Ramos (cell line): ENCODE data around the gene COMTD1.

Experiments
- in situ Hi-C: fragments of 300-500 bp; cut with MboI; formaldehyde crosslinking; loops from one replicate; pipeline ENCODE4 v1.14.3; 2022; ENCODE audit warnings: low sequenced_read_pairs; ENCODE audit not compliant: unreplicated experiment

Gene COMTD1

GRCh38 chr10:75235375-75236177 lies at the start of gene COMTD1:
TSS of gene COMTD1 (minus strand) at chr10:75235957. CDS start at chr10:75235928, 29 bp downstream.
- in situ Hi-C loops, result loop anchor here (25.0 kb wide), 1 partner anchor 973 kb away; no protein-coding TSS in a partner anchor

GRCh38 chr10:75283671-75284470 lies 48.1 kb upstream of the COMTD1 start:
- in situ Hi-C loops, result no loop called here

GRCh38 chr10:75283078-75283670 lies 47.4 kb upstream of the COMTD1 start:
- in situ Hi-C loops, result no loop called here

GRCh38 chr10:75281974-75282373 lies 46.2 kb upstream of the COMTD1 start:
- in situ Hi-C loops, result no loop called here

DNA sequence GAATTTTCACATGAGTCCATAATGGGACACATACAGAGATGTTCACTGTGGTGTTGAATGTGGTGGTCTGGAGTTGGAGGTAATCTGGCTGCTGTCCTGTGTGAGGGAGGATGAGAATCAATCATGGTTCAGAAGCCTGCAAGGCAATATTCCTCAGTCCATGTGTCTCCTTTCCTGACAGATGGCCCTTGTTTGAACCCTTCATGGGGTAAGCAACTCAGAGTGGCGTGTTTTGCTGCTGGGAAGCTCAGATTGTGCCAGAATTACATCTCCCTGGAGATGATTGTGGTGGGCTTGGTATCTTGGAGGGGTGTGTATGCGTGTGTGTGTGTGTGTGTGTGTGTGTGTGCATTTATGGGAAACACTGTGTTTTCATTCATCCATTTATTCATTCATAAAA lies 44.5 kb upstream of the COMTD1 start:
- in situ Hi-C loops, result no loop called here

GRCh38 chr10:75276069-75276872 lies 40.5 kb upstream of the COMTD1 start:
- in situ Hi-C loops, result no loop called here

DNA sequence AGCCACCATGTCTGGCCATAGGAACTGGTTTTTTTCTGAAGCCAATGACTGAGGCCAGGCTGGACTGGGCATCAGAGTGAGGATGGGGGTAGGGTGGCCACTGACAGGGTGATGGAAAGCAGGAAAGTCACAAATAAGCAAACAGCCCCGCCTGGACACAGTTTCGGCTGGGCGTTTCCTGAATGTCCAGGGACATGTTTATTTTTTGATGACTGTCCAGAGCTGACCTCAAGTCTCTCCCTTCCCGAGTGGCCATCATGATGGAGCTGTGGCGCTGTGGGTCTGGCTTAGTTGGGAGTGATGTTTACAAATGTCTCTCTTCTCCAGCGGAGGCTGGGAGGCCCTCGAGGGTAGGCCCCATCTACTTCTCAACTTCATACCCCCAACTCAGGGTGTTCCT lies 37.1 kb upstream of the COMTD1 start:
- in situ Hi-C loops, result no loop called here

DNA sequence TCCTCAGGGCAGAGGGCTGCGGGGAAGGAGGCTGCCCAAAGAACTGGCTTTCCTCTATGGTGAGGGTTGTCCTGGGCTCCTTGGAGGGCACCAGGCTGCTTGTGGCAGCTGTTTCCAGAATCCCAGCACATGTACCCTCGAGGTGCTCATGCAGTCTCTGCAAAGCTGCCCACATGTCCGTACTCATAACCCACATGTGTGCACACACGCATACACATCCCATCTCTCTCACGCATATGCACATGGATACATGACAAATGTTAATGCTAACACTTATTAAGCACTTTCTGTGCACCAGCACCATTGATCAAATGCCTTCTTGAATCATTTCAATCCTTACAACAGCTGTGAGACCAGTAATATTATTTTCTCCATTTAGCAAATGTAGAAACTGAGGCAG lies 36.3 kb upstream of the COMTD1 start:
- in situ Hi-C loops, result no loop called here

GRCh38 chr10:75269605-75270004 lies 33.8 kb upstream of the COMTD1 start:
- in situ Hi-C loops, result no loop called here

GRCh38 chr10:75266945-75267344 lies 31.2 kb upstream of the COMTD1 start:
- in situ Hi-C loops, result no loop called here

DNA sequence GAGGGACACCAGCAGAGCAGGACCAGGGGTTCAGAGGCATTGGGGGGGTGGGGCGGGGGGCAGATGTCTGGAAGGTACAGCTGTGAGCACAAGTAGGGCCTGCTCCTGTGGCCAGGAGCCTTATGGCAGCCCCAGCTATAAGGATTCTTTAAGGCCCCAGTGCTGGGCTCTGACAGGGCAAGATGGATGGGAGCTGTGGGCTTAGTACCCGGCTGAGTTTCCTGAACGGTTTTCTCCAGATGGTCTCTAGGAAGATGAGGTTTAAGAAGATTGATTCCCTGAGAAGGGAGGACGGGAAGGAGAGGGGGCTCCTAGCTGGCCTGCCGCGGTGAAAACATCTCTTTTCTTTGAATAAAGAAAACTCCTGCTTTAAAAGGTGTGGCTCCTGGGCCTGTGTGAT lies 30.1 kb upstream of the COMTD1 start:
- in situ Hi-C loops, result no loop called here

DNA sequence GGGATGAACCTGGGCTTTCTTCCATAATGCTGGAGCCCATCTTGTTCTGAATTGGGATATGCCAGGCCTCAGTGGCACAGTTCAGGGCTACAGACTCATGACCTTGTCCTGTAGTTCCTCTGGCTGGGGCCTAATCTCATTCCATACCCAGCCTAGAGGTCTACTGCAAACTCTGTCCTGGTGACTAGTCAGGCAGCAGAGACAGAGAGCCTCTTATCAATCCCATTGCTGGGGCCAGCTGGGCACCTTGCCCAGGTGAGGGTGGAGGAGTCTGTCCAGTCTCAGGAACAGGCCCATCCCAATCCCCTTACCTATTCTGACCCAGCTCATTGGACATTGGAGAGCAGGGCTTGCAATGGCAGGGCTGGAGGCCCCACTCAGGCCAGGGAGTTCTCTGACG lies 28.0 kb upstream of the COMTD1 start:
- in situ Hi-C loops, result no loop called here

DNA sequence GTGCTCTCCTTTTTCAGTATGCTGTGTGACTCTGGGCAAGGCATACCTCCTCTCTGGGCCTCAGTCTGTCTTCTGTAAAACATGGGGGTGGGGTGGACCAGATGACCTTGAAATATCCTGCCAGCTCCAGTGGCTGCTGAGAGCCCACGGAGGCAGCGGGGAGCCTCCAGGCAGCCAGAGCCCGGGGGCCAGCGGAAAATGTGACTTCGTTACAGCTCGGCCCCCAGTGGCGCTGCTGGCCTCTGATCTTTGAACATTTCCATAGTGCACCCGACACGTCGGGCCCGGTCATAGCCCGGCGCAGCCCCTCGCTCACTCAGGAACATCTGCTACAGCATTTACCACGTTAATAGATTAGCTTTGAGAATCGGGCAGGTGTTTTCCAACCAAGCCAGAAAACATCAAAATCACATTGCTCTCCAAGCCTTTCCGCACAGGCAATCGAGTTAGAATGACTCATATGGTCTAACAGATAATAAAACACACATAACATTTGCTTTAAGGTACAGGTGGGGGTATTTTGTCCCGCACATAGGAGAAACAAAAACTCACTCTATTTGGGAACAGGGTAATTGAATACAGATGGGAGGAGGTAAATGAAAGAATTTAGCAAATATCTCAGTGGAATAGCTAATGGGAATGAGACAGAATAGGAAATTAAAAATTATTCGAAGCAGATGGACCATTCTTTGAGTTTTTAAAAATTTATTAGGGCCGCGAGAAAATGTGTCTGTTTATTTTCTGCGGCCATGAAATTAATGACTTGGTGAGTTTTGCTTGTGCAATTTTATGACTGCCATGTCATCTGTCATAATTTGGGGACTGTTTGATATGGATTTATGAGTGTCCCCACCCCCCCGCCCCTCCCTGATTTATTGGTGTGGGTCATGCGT lies 26.3 kb upstream of the COMTD1 start:
- in situ Hi-C loops, result no loop called here

DNA sequence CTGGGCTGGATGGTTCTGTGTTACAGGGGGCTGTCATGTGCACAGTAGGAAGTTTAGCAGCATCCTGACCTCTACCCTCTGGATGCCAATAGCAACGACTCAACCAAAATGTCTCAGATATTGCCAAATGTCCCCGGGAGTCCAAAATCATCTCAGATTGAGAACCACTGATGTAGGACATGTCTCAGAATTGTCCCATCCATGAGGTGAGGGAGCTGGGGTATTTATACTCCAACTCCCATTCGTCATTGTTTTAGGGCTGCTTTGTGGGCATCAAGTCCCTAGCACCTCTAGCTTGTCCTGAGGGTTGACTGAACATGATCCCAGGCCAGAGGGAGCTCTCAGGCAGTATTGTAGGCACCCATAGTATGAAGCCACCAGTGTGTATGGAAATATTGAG lies 25.2 kb upstream of the COMTD1 start:
- in situ Hi-C loops, result no loop called here

DNA sequence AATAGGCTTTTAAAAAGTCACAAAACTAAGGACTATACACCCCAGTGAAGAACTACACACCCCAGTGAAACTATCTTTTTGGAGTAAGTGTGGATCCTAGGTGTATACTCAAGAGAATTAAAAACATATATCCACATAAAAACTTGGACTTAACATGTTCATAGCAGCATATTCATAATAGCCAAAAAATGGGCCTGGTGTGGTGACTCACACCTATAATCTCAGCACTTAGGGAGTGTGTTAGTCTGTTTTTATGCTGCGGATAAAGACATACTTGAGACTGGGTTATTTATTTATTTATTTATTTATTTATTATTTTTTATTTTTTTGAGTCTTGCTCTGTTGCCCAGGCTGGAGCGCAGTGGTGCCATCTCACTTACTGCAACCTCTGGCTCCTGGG lies 19.0 kb upstream of the COMTD1 start:
- in situ Hi-C loops, result no loop called here

GRCh38 chr10:75253281-75254220 lies 17.8 kb upstream of the COMTD1 start:
- in situ Hi-C loops, result no loop called here

DNA sequence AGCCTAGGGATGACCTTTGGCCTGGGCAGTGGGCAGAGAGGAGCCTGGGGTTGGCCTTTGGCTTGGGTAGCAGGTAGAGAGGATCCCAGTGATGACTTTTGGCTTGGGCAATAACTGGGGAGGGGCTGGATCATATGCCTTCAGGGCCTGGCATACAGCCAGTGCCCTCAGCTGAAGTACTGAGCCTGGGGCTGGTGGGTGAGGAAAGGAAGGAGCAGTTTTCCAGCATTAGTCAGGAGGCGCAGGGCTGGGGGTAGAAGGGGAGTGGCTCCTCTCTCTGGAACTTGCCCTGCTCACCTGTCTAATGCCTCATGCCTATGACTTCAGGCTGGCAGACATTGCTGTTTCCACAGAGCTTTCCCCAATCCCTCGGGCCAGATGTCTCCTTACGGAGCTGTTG lies 15.2 kb upstream of the COMTD1 start:
- in situ Hi-C loops, result no loop called here

GRCh38 chr10:75247797-75248196 lies 12.0 kb upstream of the COMTD1 start:
- in situ Hi-C loops, result loop anchor here (25.0 kb wide), 1 partner anchor 985 kb away; no protein-coding TSS in a partner anchor
